ENCODE results near the gene KIAA1755.

DNA sequence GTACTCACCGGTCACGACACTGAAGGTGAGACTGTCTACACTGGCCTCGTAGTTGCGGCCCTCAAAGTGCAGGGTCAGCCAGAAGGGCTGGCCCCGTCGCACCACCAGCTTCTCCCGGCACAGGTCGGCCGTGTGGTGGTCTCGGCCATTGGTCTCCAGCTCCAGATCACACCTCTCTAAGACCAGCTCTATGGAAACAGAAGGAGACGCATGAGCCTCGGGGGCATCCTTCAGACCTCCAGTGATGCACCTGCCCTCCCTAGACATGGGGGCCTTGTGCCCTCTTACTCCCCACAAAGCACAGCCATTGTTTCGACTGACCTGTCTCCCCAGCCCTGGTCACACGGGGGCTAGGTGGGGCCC is 99.1 kb downstream of the KIAA1755 start:
- TF ChIP-seq POLR2A (IDR thresholded peaks at IDR 0.05): no peak
- TF ChIP-seq CTCF (IDR thresholded peaks at IDR 0.05): no peak

All from heart left ventricle (tissue), 13 donors.